ENCODE results near the gene ZNF581.
A peak's percentile ranks its signal among the peaks of the same experiment; 100 is the strongest.

The ZNF581 gene

DNA sequence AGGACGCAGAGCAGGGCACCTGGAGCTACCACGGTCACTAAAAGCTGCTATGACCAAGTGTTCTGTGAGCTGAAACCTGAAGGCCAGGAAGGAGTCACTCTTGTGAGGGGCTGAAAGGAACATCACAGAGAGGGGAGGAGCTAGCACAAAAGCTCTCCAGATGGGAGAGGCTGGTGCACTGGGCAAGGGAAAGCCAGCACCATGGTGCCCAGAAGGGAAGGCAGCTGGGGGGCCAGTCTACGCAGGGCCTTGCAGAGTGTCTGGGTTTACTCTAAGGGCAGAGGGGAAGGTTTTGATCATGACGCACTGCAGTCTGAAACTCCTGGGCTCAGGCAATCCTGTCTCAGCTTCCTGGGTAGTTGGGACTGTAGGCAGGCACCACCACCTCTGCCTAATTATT, 6.7 kb upstream of the ZNF581 start:
- DNase-seq (ENCODE audit: low spot score), result no peak
- H3K27ac ChIP-seq, result peak overlapping the region; percentile 45
- ChIA-PET CTCF (interaction anchor here (1.0 to 1.7 kb wide), 2 partner anchors 85 to 169 kb away, joined by 3 to 9 read pairs; no protein-coding TSS in a partner anchor), POLR2A (ENCODE audit: low non-redundant PET) (interaction anchor here (0.6 to 1.0 kb wide), 2 partner anchors 12 to 18 kb away, joined by 3 to 7 read pairs; no protein-coding TSS in a partner anchor)
- TF ChIP-seq, protein P1, sequence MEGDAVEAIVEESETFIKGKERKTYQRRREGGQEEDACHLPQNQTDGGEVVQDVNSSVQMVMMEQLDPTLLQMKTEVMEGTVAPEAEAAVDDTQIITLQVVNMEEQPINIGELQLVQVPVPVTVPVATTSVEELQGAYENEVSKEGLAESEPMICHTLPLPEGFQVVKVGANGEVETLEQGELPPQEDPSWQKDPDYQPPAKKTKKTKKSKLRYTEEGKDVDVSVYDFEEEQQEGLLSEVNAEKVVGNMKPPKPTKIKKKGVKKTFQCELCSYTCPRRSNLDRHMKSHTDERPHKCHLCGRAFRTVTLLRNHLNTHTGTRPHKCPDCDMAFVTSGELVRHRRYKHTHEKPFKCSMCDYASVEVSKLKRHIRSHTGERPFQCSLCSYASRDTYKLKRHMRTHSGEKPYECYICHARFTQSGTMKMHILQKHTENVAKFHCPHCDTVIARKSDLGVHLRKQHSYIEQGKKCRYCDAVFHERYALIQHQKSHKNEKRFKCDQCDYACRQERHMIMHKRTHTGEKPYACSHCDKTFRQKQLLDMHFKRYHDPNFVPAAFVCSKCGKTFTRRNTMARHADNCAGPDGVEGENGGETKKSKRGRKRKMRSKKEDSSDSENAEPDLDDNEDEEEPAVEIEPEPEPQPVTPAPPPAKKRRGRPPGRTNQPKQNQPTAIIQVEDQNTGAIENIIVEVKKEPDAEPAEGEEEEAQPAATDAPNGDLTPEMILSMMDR (conservative IDR thresholded peaks at IDR 0.05; ENCODE audit: low read depth), result no peak

DNA sequence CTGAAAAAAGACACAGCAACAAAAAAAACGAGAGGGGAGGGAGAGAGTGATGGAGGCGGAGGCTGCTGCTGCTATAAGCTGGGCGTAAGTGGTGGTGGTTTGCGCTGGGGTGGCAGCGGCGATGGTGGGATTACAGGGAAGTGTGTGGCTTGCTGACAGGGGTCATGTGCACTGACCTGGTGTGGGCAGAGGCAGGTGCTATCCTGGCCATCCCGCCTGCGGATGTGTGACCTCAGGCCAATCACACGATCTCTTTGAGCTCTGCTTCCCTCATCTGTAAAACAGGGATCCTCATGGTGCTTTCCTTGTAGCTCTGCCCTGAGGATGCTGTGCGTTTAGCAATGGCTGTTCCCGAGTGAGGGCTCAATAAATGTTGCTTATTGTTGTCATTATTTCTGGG, 5.9 kb upstream of the ZNF581 start:
- ChIA-PET CTCF (interaction anchor here (0.7 to 1.7 kb wide), 2 partner anchors 15 to 85 kb away, joined by 3 read pairs; no protein-coding TSS in a partner anchor), POLR2A (ENCODE audit: low non-redundant PET) (interaction anchor here (1.0 kb wide), 1 partner anchor 17 kb away, joined by 3 read pairs; no protein-coding TSS in a partner anchor)
- TF ChIP-seq, protein P1 (conservative IDR thresholded peaks at IDR 0.05; ENCODE audit: low read depth), result no peak
- peak overlapping the region; percentile 45 for H3K27ac ChIP-seq
- no peak for DNase-seq (ENCODE audit: low spot score)

DNA sequence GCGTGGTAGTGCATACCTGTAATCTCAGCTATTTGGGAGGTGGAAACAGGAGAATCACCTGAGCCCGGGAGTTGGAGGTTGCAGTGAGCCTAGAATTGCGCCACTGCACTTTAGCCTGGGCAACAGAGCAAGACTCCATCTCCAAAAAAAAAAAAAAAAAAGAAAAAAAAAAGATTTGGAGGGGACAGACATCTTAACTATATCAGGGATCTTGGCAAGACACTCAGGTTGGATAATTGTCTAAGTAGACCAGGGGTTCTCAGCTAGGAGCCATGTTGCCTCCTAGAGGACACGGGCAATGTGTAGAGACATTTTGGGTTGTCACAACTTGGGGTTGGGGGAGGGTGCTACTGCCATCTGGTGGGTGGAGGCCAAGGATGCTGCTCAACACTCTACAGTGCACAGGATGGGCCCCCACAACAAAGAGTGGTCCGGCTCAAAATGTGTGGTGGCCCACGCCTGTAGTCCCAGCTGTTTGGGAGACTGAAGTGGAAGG, 4.5 kb upstream of the ZNF581 start:
- peak overlapping the region; percentile 96 for H3K27ac ChIP-seq
- TF ChIP-seq, protein P1 (conservative IDR thresholded peaks at IDR 0.05; ENCODE audit: low read depth), result peak; percentile 63
- CTCF ChIA-PET, result interaction anchor here (0.5 to 0.7 kb wide), 2 partner anchors 14 to 495 kb away, joined by 3 to 4 read pairs; partner anchors contain the start of gene ZNF784
- POLR2A ChIA-PET (ENCODE audit: low non-redundant PET), result interaction anchor here (0.7 kb wide), 1 partner anchor 33 kb away, joined by 10 read pairs; no protein-coding TSS in a partner anchor
- DNase-seq (ENCODE audit: low spot score), result no peak

DNA sequence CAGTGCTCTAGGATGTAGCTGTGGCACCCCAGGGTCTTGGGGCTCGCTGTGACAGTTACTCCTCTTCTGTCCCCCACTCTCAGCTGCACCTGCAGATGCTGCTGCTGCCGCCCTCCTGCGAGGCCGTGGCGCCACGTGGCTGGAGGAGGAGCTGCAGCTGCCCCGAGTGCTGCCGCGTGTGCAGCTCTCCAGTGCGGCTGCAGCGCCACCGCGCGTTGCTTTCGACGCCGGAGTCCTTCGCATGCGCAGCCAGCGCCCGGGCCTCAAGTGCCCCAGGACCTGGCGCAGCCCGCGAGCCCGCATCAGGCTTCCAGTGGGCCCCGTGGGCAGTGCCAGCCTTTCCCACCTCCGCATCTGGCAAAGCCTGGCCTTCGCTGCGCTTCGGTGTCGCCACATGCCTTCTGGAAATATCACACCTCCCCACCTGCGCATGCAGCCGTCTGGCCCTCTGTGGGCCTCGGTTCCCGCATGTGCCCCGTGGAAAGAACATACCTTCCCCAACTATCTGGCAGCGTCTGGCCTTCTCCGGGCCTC, 3.3 kb upstream of the ZNF581 start:
- peak overlapping the region; percentile 96 for H3K27ac ChIP-seq
- TF ChIP-seq, protein P1 (conservative IDR thresholded peaks at IDR 0.05; ENCODE audit: low read depth), result peak; percentile 74
- CTCF ChIA-PET, result interaction anchor here (0.5 to 1.4 kb wide), 3 partner anchors 14 to 127 kb away, joined by 3 to 4 read pairs (median 4); no protein-coding TSS in a partner anchor
- DNase-seq (ENCODE audit: low spot score), result no peak
- POLR2A ChIA-PET (ENCODE audit: low non-redundant PET), result no interaction called here

DNA sequence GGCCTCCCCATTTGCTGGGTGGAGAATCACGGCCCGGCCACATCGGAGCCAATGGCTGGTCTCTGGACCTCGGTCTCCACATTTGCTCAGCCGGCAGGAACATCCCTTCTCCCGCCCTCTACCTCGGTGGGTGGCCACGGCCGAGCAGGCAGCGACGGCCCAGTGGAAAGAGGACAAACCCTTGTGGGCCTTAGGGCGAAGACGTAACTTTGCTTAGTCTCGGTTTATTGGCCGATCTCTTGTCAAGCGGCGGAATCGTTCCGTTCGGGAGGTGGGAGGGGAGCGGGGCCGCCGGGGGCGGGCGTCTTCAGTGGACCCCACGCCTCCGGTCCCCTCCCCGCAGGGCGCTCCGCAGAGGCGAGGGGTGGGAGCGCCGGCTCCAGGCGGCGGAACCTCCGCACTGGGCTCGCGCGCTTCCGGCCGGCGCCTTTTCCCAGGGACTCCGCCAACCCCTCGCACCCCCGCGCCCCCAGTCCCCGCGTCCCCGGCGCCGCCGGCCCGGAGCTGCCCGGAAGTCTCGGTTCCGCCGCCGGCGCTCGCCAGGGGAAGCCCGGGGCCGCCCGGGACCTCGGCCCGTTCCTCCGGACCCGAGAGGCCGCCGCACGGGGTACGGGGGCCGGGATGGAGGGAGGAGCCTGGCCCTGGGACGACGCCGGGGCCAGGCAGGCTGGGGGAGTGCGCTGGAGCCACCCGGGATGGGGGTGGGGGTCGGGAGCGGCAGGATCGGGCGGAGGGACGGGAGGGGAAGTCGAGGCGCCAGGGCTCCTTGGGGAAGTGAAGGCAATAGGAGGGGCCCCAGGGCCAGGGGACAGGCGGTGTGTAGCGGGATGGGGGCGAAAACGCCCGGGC, 2.6 kb upstream of the ZNF581 start, which contains the start of gene ZNF580:
ZNF580 (plus strand) TSS at position 426 of the 849 bp plus-strand sequence. CDS start 1,507 bp downstream, outside the sequence.
- DNase-seq (ENCODE audit: low spot score), result peak; percentile 54
- H3K27ac ChIP-seq, result peak within 1 kb of the TSS; percentile 96
- TF ChIP-seq, protein P1 (conservative IDR thresholded peaks at IDR 0.05; ENCODE audit: low read depth), result no peak
- ChIA-PET POLR2A (ENCODE audit: low non-redundant PET) (interaction anchor here (0.6 kb wide), 1 partner anchor 173 kb away, joined by 3 read pairs; no protein-coding TSS in a partner anchor), CTCF (interaction anchor here (0.5 to 1.4 kb wide), 2 partner anchors 32 to 128 kb away, joined by 3 to 4 read pairs; no protein-coding TSS in a partner anchor)
